H1 (cell line): Measurements from ENCODE around the gene ELL2. TPM values are rescaled to one million over a fixed set of nuclear protein-coding genes. Genes with fewer than 3 reads are reported as not detected.

ENCODE experiments used
- CTCF ChIA-PET: fragments of 300-600 bp; sonication (Branson Sonifier 250); formaldehyde crosslinking; loops from one replicate; lab custom pipeline; 2021; ENCODE audit not compliant: partially characterized antibody; lab: Charles Lee
- POLR2A ChIA-PET: fragments of 300-600 bp; sonication (Branson Sonifier 250); formaldehyde crosslinking; loops from one replicate; lab custom pipeline; 2021; ENCODE audit warnings: inconsistent platforms; ENCODE audit not compliant: partially characterized antibody; lab: Charles Lee
- DNase-seq, 2 experiments: peaks; one replicate each; pipeline versions ENCODE4 v3.0.0 to v3.0.0-alpha.2; 2010 to 2022; ENCODE audit warnings: low spot score in 2 of 2, low read depth in 1 of 2, mixed read lengths in 1 of 2
- FAIRE-seq: peaks from 2 replicates; lab custom pipeline; 2011; peaks lifted over from hg19 to GRCh38; lab: Jason Lieb, UNC
- H2AFZ ChIP-seq: 2 replicates; pipeline ENCODE4 v1.8.1; 2012; ENCODE audit warnings: low read length, inconsistent platforms
- H2AK5ac ChIP-seq: 2 replicates; pipeline ENCODE4 v1.6.1; 2013; ENCODE audit warnings: low read depth, low read length
- H2BK120ac ChIP-seq: replicated peaks from 2 replicates; pipeline ENCODE3; 2013; ENCODE audit warnings: low read depth, low read length, inconsistent platforms
- H2BK12ac ChIP-seq: 2 replicates; pipeline ENCODE4 v1.6.1; 2013; ENCODE audit warnings: low read depth, low read length
- H2BK15ac ChIP-seq: 2 replicates; pipeline ENCODE4 v1.6.1; 2013; ENCODE audit warnings: low read length
- H2BK20ac ChIP-seq: 2 replicates; pipeline ENCODE4 v1.6.1; 2013; ENCODE audit warnings: low read length
- H2BK5ac ChIP-seq: 2 replicates; pipeline ENCODE4 v1.6.1; 2013; ENCODE audit warnings: low read depth, low read length
- H3K14ac ChIP-seq: 2 replicates; pipeline ENCODE4 v1.6.1; 2013; ENCODE audit warnings: inconsistent platforms; ENCODE audit not compliant: insufficient read length
- H3K18ac ChIP-seq: 2 replicates; pipeline ENCODE4 v1.6.1; 2013; ENCODE audit warnings: low read length; ENCODE audit errors: extremely low read depth
- H3K23ac ChIP-seq: 2 replicates; pipeline ENCODE4 v1.6.1; 2013; ENCODE audit warnings: inconsistent platforms; ENCODE audit not compliant: insufficient read length
- H3K23me2 ChIP-seq: 2 replicates; pipeline ENCODE4 v1.6.1; 2013; ENCODE audit warnings: low read depth, low read length
- H3K27ac ChIP-seq: 2 replicates; pipeline ENCODE4 v1.6.1; 2011; ENCODE audit warnings: low read depth, low read length, inconsistent platforms
- H3K27me3 ChIP-seq, 4 experiments: replicated peaks in 1 of 4; 1 replicate in 1 of 4; 2 replicates in 3 of 4; pipeline versions ENCODE4 v1.6.1 to v1.8.1; 2011 to 2013; ENCODE audit warnings: low read length in 3 of 4, mild to moderate bottlenecking in 3 of 4, inconsistent platforms in 2 of 4, mixed read lengths in 2 of 4, moderate library complexity in 1 of 4; ENCODE audit not compliant: control insufficient read depth in 3 of 4, insufficient read depth in 3 of 4; ENCODE audit errors: extremely low read depth in 1 of 4
- H3K36me3 ChIP-seq, 4 experiments: 2 replicates each; pipeline versions ENCODE4 v1.6.1 to v1.8.1; 2011 to 2013; ENCODE audit warnings: mild to moderate bottlenecking in 4 of 4, low read length in 3 of 4, moderate library complexity in 2 of 4, control low read depth in 1 of 4, inconsistent platforms in 1 of 4; ENCODE audit not compliant: insufficient read depth in 4 of 4, control insufficient read depth in 2 of 4
- H3K4ac ChIP-seq: replicated peaks from 2 replicates; pipeline ENCODE3; 2013; ENCODE audit warnings: low read length, low read depth, mixed read lengths, inconsistent platforms; ENCODE audit not compliant: insufficient read length
- H3K4me1 ChIP-seq, 4 experiments: replicated peaks in 1 of 4; 1 replicate in 1 of 4; 2 replicates in 3 of 4; pipeline versions ENCODE4 v1.6.1 to v1.8.1; 2011 to 2013; ENCODE audit warnings: low read length in 3 of 4, inconsistent platforms in 2 of 4, mixed read lengths in 1 of 4; ENCODE audit not compliant: insufficient read depth in 4 of 4, control insufficient read depth in 3 of 4
- H3K4me2 ChIP-seq, 2 experiments: 2 replicates each; pipeline versions ENCODE4 v1.6.1 to v1.8.1; 2011 to 2013; ENCODE audit warnings: low read depth in 2 of 2, low read length in 2 of 2, control low read depth in 1 of 2, inconsistent platforms in 1 of 2, mild to moderate bottlenecking in 1 of 2; ENCODE audit not compliant: insufficient read depth in 1 of 2
- H3K4me3 ChIP-seq, 4 experiments: fragments of 200-600, 300-600 bp in 1 of 4; sonication (generic), shearing (Covaris generic), sonication (Bioruptor Twin) in 1 of 4; 2 replicates each; pipeline versions ENCODE4 v1.5.1 to v1.8.1; 2011 to 2016; ENCODE audit warnings: low read length in 4 of 4, low read depth in 3 of 4, control low read depth in 2 of 4, inconsistent platforms in 2 of 4, mild to moderate bottlenecking in 2 of 4, mixed read lengths in 1 of 4, moderate library complexity in 1 of 4; ENCODE audit not compliant: insufficient read depth in 2 of 4; ENCODE audit errors: extremely low read depth in 1 of 4
- H3K56ac ChIP-seq: replicated peaks from 2 replicates; pipeline ENCODE3; 2013; ENCODE audit warnings: low read depth, mild to moderate bottlenecking, mixed read lengths, low read length, inconsistent platforms; ENCODE audit not compliant: insufficient read length
- H3K79me1 ChIP-seq: 2 replicates; pipeline ENCODE4 v1.6.1; 2013; ENCODE audit warnings: low read depth, low read length, control low read depth
- H3K79me2 ChIP-seq, 2 experiments: 2 replicates each; pipeline versions ENCODE4 v1.6.1 to v1.8.1; 2012 to 2013; ENCODE audit warnings: low read length in 2 of 2, mild to moderate bottlenecking in 2 of 2, inconsistent platforms in 1 of 2; ENCODE audit not compliant: insufficient read depth in 2 of 2, control insufficient read depth in 1 of 2
- H3K9ac ChIP-seq, 4 experiments: replicated peaks in 1 of 4; 1 replicate in 1 of 4; 2 replicates in 3 of 4; pipeline versions ENCODE4 v1.6.1 to v1.8.1; 2011 to 2013; ENCODE audit warnings: low read depth in 3 of 4, low read length in 3 of 4, control low read depth in 2 of 4, mild to moderate bottlenecking in 2 of 4, moderate library complexity in 2 of 4, inconsistent platforms in 1 of 4; ENCODE audit errors: extremely low read depth in 1 of 4
- H3K9me3 ChIP-seq, 2 experiments: 2 replicates each; pipeline versions ENCODE4 v1.6.1 to v1.8.1; 2012 to 2013; ENCODE audit warnings: mild to moderate bottlenecking in 2 of 2, moderate library complexity in 2 of 2, control low read depth in 1 of 2, inconsistent platforms in 1 of 2, low read depth in 1 of 2, low read length in 1 of 2, mixed read lengths in 1 of 2; ENCODE audit not compliant: insufficient read depth in 2 of 2
- H4K20me1 ChIP-seq, 2 experiments: replicated peaks in 1 of 2; 2 replicates each; pipeline versions ENCODE3 to v1.8.1; 2011 to 2013; ENCODE audit warnings: inconsistent platforms in 2 of 2, low read length in 2 of 2, mild to moderate bottlenecking in 1 of 2; ENCODE audit not compliant: insufficient read depth in 2 of 2, control insufficient read depth in 1 of 2
- H4K5ac ChIP-seq: 2 replicates; pipeline ENCODE4 v1.6.1; 2013; ENCODE audit warnings: low read length, low read depth, mixed read lengths, inconsistent platforms; ENCODE audit not compliant: insufficient read length
- H4K8ac ChIP-seq: 2 replicates; pipeline ENCODE4 v1.8.0; 2013; ENCODE audit warnings: mild to moderate bottlenecking, moderate library complexity, low read length, inconsistent platforms; ENCODE audit not compliant: insufficient read depth; ENCODE audit errors: extremely low read depth
- H4K91ac ChIP-seq: replicated peaks from 2 replicates; pipeline ENCODE3; 2013; ENCODE audit warnings: low read length, mixed read lengths, inconsistent platforms; ENCODE audit not compliant: insufficient read length
- ATF3 ChIP-seq: IDR thresholded peaks from 2 replicates; pipeline ENCODE4 v1.6.1; 2011; ENCODE audit warnings: low read depth, mild to moderate bottlenecking, low read length; ENCODE audit not compliant: insufficient read depth
- BRCA1 ChIP-seq: IDR thresholded peaks from 2 replicates; pipeline ENCODE4 v1.6.1; 2012; ENCODE audit warnings: low read depth, low read length, improper control_type of control experiment
- CHD1 ChIP-seq: IDR thresholded peaks from 2 replicates; pipeline ENCODE4 v1.6.1; 2012; ENCODE audit warnings: low read depth, low read length, improper control_type of control experiment
- CHD2 ChIP-seq: IDR thresholded peaks from 2 replicates; pipeline ENCODE4 v1.6.1; 2012; ENCODE audit warnings: low read length, improper control_type of control experiment
- CTCF ChIP-seq, 3 experiments: IDR thresholded peaks; 1 replicate in 2 of 3; 2 replicates in 1 of 3; pipeline versions ENCODE4 v1.5.1 to v1.6.1; 2011; ENCODE audit warnings: low read length in 3 of 3, mild to moderate bottlenecking in 3 of 3, inconsistent platforms in 2 of 3, low read depth in 1 of 3, moderate library complexity in 1 of 3; ENCODE audit not compliant: insufficient read depth in 1 of 3; ENCODE audit errors: control extremely low read depth in 1 of 3
- RBBP5 ChIP-seq: IDR thresholded peaks from 2 replicates; pipeline ENCODE4 v1.7.1; 2012; ENCODE audit warnings: low read depth, mild to moderate bottlenecking, inconsistent platforms, low read length, moderate library complexity, borderline replicate concordance
- RNF2 ChIP-seq: fragments of 200-900, 300-1000 bp; sonication (generic); IDR thresholded peaks from 2 replicates; pipeline ENCODE4 v1.7.1; 2016; ENCODE audit warnings: borderline replicate concordance, low read depth, mild to moderate bottlenecking, antibody characterized with exemption, low read length; ENCODE audit not compliant: poor library complexity, severe bottlenecking; ENCODE audit errors: missing control alignments
- SP4 ChIP-seq: IDR thresholded peaks from 2 replicates; pipeline ENCODE4 v1.6.1; 2012; ENCODE audit warnings: low read length, inconsistent platforms
- TBP ChIP-seq: IDR thresholded peaks from 2 replicates; pipeline ENCODE4 v1.6.1; 2011; ENCODE audit warnings: low read depth, low read length, improper control_type of control experiment
- WGBS, 2 experiments: shearing (Covaris generic) in 1 of 2; methylation state at CpG; one replicate each; pipeline versions ENCODE4 v1.1.6 to v1.1.7; 2013 to 2015; ENCODE audit warnings: low lambda C conversion rate in 2 of 2, mixed read lengths in 2 of 2, inconsistent platforms in 1 of 2, low coverage in 1 of 2, missing lambda C conversion rate in 1 of 2; ENCODE audit not compliant: insufficient replicate concordance in 2 of 2, insufficient coverage in 1 of 2, insufficient read length in 1 of 2; ENCODE audit errors: extremely low coverage in 1 of 2, missing lambda C conversion rate in 1 of 2; 5-methylcytosine and 5-hydroxymethylcytosine counted together
- polyA plus RNA-seq, 7 experiments: library from polyadenylated mRNA; depleted of rRNA in 3 of 7; stranded (reverse) in 5 of 7; unstranded in 2 of 7; fragments of >200 nt in 5 of 7; fragments of 200-250 nt in 2 of 7; gene quantifications; 1 replicate in 5 of 7; 2 replicates in 1 of 7; 4 replicates in 1 of 7; pipeline versions ENCODE4 v1.2.1 to v1.2.3, GENCODE V29; 2011 to 2013; ENCODE audit warnings: missing spikeins in 2 of 7, mixed read lengths in 2 of 7
- total RNA-seq: library from RNA; stranded (reverse); fragmentation: NEBNext Ultra II Directional; extraction: Animal tissue kit (Norgen Biotek cat#: 25700); gene quantifications from 2 replicates; pipeline ENCODE4 v1.2.1, GENCODE V29; 2021

ELL2 gene
- total and polyA plus RNA-seq, 2 of the 8 experiments (the other 6 are each of a cell fraction or from before 2014, with no cell fraction given): 6.3 to 29.4 TPM

- Histone ChIP-seq H3K14ac (no peak overlapping the region), H4K8ac (no peak overlapping the region), H2BK20ac (no peak overlapping the region), H3K79me1 (no peaks in the 10 kb centered on the region), H2BK5ac (no peak overlapping the region), H2BK15ac (no peak overlapping the region), H2BK120ac (no peak overlapping the region), H4K91ac (no peak overlapping the region), H4K5ac (no peak overlapping the region), H3K79me2 (no peaks in the 10 kb centered on the region), H3K9ac (no peak overlapping the region), H3K56ac (no peak overlapping the region), H3K36me3 (no peaks in the 10 kb centered on the region), H2AK5ac (no peak overlapping the region), H3K4me1 (no peaks in the 10 kb centered on the region), H3K9me3 (no peaks in the 10 kb centered on the region), H3K23ac (no peak overlapping the region), H4K20me1 (no peaks in the 10 kb centered on the region), H3K18ac (no peak overlapping the region), H3K4ac (no peak overlapping the region), H3K4me3 (no peak overlapping the region), H3K23me2 (no peaks in the 10 kb centered on the region), H2AFZ (no peak overlapping the region), H3K27me3 (no peaks in the 10 kb centered on the region), H2BK12ac (no peak overlapping the region), H3K4me2 (no peak overlapping the region), H3K27ac (no peak overlapping the region)
- TF ChIP-seq SP4 (no peak), RNF2 (no peak), CHD2 (no peak), RBBP5 (no peak), BRCA1 (no peak), CHD1 (no peak), CTCF (IDR thresholded peaks at IDR 0.05; ENCODE audit: control extremely low read depth in 1 of 3, insufficient read depth in 1 of 3, low read depth in 1 of 3, low read length in 3 of 3) (no peak), TBP (no peak), ATF3 (no peak)
- WGBS, 2 experiments: 100% methylated on average over 1 of the region's 1 CpG; no CpG with 5 or more reads in 1 of the 2 experiments
- CTCF ChIA-PET: no interaction called here
- FAIRE-seq (no peak), DNase-seq (no peak)
- POLR2A ChIA-PET: no interaction called here
Measured at GRCh38 chr5:95993776-95994175, 32.1 kb upstream of the ELL2 start.
